HepG2 (cell line): ENCODE results near the gene FAM234B. TPM values are rescaled to one million over a fixed set of nuclear protein-coding genes. Genes with fewer than 3 reads are reported as not detected.

Source experiments
- ATAC-seq: fragments of 200-7000 bp; cut with Tn5 transposase; 3 replicates; pipeline ENCODE4 v1.9.1; 2020; ENCODE audit warnings: mild to moderate bottlenecking, moderate library complexity
- BruUV-seq: library from RNA; stranded (reverse); fragments of 400-500 nt; replicated peaks from 2 replicates; lab custom pipeline; 2021; lab: Mats Ljungman, UMichigan
- CTCF ChIA-PET: fragments of 300-600 bp; formaldehyde crosslinking; extraction: SDS; loops from one replicate; lab custom pipeline; 2021; ENCODE audit warnings: low total read pairs, inconsistent platforms, low intra/inter-chr PET ratio; lab: Yijun Ruan, JAX
- POLR2A ChIA-PET: fragments of 350-600 bp; sonication (Branson Sonifier 250); formaldehyde crosslinking; loops from one replicate; lab custom pipeline; 2020; ENCODE audit warnings: antibody characterized with exemption, inconsistent platforms; lab: Yijun Ruan, JAX
- DNase-seq: peaks from one replicate; pipeline ENCODE4 v3.0.0-alpha.2; 2015; ENCODE audit warnings: low spot score
- FAIRE-seq: peaks from 3 replicates; lab custom pipeline; 2011; peaks lifted over from hg19 to GRCh38; lab: Jason Lieb, UNC
- H2AFZ ChIP-seq: one replicate; pipeline ENCODE4 v1.6.1; 2011; ENCODE audit warnings: low read length, inconsistent platforms
- H3K27ac ChIP-seq: fragments of 300-600 bp; 3 replicates; pipeline ENCODE4 v1.8.0; 2011; ENCODE audit warnings: mixed run types, mild to moderate bottlenecking, mixed read lengths, low read length, inconsistent platforms; ENCODE audit not compliant: insufficient read depth; ENCODE audit errors: extremely low read length
- H3K27me3 ChIP-seq, 2 experiments: fragments of 200-600 bp in 1 of 2; 2 replicates in 1 of 2; 3 replicates in 1 of 2; pipeline versions ENCODE4 v1.6.0 to v1.8.0; 2011; ENCODE audit warnings: low read length in 2 of 2, mild to moderate bottlenecking in 2 of 2, moderate library complexity in 2 of 2, inconsistent platforms in 1 of 2; ENCODE audit not compliant: insufficient read depth in 2 of 2, control insufficient read depth in 1 of 2
- H3K36me3 ChIP-seq, 2 experiments: fragments of 200-600 bp in 1 of 2; replicated peaks in 1 of 2; 2 replicates in 1 of 2; 3 replicates in 1 of 2; pipeline versions ENCODE4 v1.5.1 to v1.8.0; 2011; ENCODE audit warnings: low read length in 2 of 2, inconsistent platforms in 1 of 2; ENCODE audit not compliant: insufficient read depth in 2 of 2, control insufficient read depth in 1 of 2
- H3K4me1 ChIP-seq: 2 replicates; pipeline ENCODE4 v1.5.1; 2012; ENCODE audit warnings: low read length, inconsistent platforms; ENCODE audit not compliant: insufficient read depth
- H3K4me2 ChIP-seq: 2 replicates; pipeline ENCODE4 v1.6.0; 2011; ENCODE audit warnings: low read depth, low read length, inconsistent platforms
- H3K4me3 ChIP-seq, 3 experiments: fragments of 200-600 bp in 1 of 3; sonication (generic), shearing (Covaris generic) in 1 of 3; replicated peaks in 1 of 3; 2 replicates each; pipeline ENCODE4 v1.5.1; 2011 to 2016; ENCODE audit warnings: low read length in 3 of 3, inconsistent platforms in 2 of 3, low read depth in 2 of 3, mild to moderate bottlenecking in 2 of 3, control low read depth in 1 of 3, mixed read lengths in 1 of 3; ENCODE audit not compliant: insufficient read depth in 1 of 3
- H3K79me2 ChIP-seq: one replicate; pipeline ENCODE4 v1.6.1; 2011; ENCODE audit warnings: low read length, inconsistent platforms; ENCODE audit not compliant: insufficient read depth
- H3K9ac ChIP-seq: 2 replicates; pipeline ENCODE4 v1.6.0; 2011; ENCODE audit warnings: mild to moderate bottlenecking, low read depth, low read length, inconsistent platforms; ENCODE audit not compliant: insufficient read depth
- H3K9me3 ChIP-seq: 2 replicates; pipeline ENCODE4 v1.5.1; 2012; ENCODE audit warnings: mild to moderate bottlenecking, low read length
- H4K20me1 ChIP-seq: 2 replicates; pipeline ENCODE4 v1.6.0; 2011; ENCODE audit warnings: inconsistent platforms, mild to moderate bottlenecking, low read length, moderate library complexity; ENCODE audit not compliant: insufficient read depth
- EHMT2 ChIP-seq: fragments of 200-600 bp; sonication (generic); IDR thresholded peaks from 2 replicates; pipeline ENCODE4 v1.7.0; 2017; ENCODE audit warnings: antibody characterized with exemption, low read depth, low read length, borderline replicate concordance
- HNRNPH1 ChIP-seq: fragments of 200-400 bp; formaldehyde crosslinking; optimal IDR thresholded peaks from 2 replicates; pipeline ENCODE3; 2017; ENCODE audit warnings: mild to moderate bottlenecking, low read depth, low read length
- MED13 ChIP-seq: sonication (generic); formaldehyde crosslinking; IDR thresholded peaks from 2 replicates; pipeline ENCODE4 v1.5.0; 2020; ENCODE audit warnings: missing genetic modification reagents
- NBN ChIP-seq: fragments of 450-650 bp; conservative IDR thresholded peaks from 2 replicates; pipeline ENCODE4 v1.6.1; 2017
- NR2F1 ChIP-seq, 2 experiments: fragments of 450-650 bp in 1 of 2; formaldehyde crosslinking in 1 of 2; IDR thresholded peaks; 2 replicates each; pipeline versions ENCODE4 v1.5.0 to v1.6.1; 2016 to 2020; ENCODE audit warnings: mild to moderate bottlenecking in 1 of 2, missing compliant biosample characterization in 1 of 2, missing genetic modification reagents in 1 of 2, moderate library complexity in 1 of 2
- PAF1 ChIP-seq: IDR thresholded peaks from 2 replicates; pipeline ENCODE4 v1.6.1; 2016; ENCODE audit warnings: missing genetic modification reagents, missing compliant biosample characterization
- TAF15 ChIP-seq: fragments of 200-400 bp; formaldehyde crosslinking; IDR thresholded peaks from one replicate; pipeline ENCODE4 v1.6.1; 2018; ENCODE audit warnings: mild to moderate bottlenecking, low read depth, low read length; ENCODE audit not compliant: poor library complexity, severe bottlenecking
- THAP8 ChIP-seq: sonication (generic); formaldehyde crosslinking; IDR thresholded peaks from 2 replicates; pipeline ENCODE4 v1.5.1; 2020; ENCODE audit warnings: missing genetic modification reagents, mild to moderate bottlenecking, borderline replicate concordance
- TSC22D2 ChIP-seq: sonication (generic); formaldehyde crosslinking; IDR thresholded peaks from 2 replicates; pipeline ENCODE4 v1.5.1; 2020; ENCODE audit warnings: missing genetic modification reagents, mild to moderate bottlenecking, borderline replicate concordance
- ZNF326 ChIP-seq: sonication (generic); formaldehyde crosslinking; IDR thresholded peaks from 2 replicates; pipeline ENCODE4 v1.4.0; 2020; ENCODE audit warnings: missing genetic modification reagents, borderline replicate concordance
- ZSCAN25 ChIP-seq: sonication (generic); formaldehyde crosslinking; IDR thresholded peaks from 2 replicates; pipeline ENCODE4 v1.8.0; 2022; ENCODE audit warnings: mild to moderate bottlenecking, missing genetic modification reagents
- WGBS: methylation state at CpG from one replicate; pipeline ENCODE4 v1.1.6; 2017; ENCODE audit warnings: low lambda C conversion rate; 5-methylcytosine and 5-hydroxymethylcytosine counted together
- in situ Hi-C: cut with HindIII; loops from 2 replicates; pipeline ENCODE4 v1.10.0; 2017; ENCODE audit warnings: low pct_unique_long_range_greater_than_20kb; ENCODE audit not compliant: extremely low pct_ligation_motif_present
- intact Hi-C: fragments of 100-400 bp; cut with micrococcal nuclease; formaldehyde crosslinking; loops from one replicate; pipeline ENCODE4 v1.10.0; 2022; ENCODE audit not compliant: unreplicated experiment
- polyA plus RNA-seq, 8 experiments: library from polyadenylated mRNA; depleted of rRNA in 3 of 8; stranded (reverse) in 7 of 8; unstranded in 1 of 8; fragments of >200 nt; fragmentation: Illumina TruSeq in 4 of 8; extraction: Trizol in 4 of 8; gene quantifications; 2 replicates each; pipeline versions ENCODE4 v1.2.1 to v1.2.3, GENCODE V29; 2011 to 2016; ENCODE audit warnings: low read depth in 4 of 8, missing spikeins in 1 of 8, mixed read lengths in 1 of 8; ENCODE audit not compliant: insufficient read depth in 1 of 8
- total RNA-seq, 5 experiments: library from RNA; depleted of rRNA; stranded (reverse); fragments of >200 nt; fragmentation: Illumina TruSeq; extraction: Trizol; gene quantifications; 2 replicates each; pipeline ENCODE4 v1.2.3, GENCODE V29; 2016; ENCODE audit warnings: low read depth in 1 of 5
- TF ChIP-seq, protein P1 (sequence below): sonication (generic); formaldehyde crosslinking; IDR thresholded peaks from 2 replicates; pipeline ENCODE4 v1.8.0; 2022; ENCODE audit warnings: mild to moderate bottlenecking, missing genetic modification reagents
- TF ChIP-seq, protein P2 (sequence below): sonication (generic); formaldehyde crosslinking; IDR thresholded peaks from 2 replicates; pipeline ENCODE4 v1.4.0; 2020; ENCODE audit warnings: missing genetic modification reagents, borderline replicate concordance
- TF ChIP-seq, protein P3 (sequence below): sonication (generic); formaldehyde crosslinking; IDR thresholded peaks from 2 replicates; pipeline ENCODE4 v1.4.0; 2020; ENCODE audit warnings: missing genetic modification reagents
- TF ChIP-seq, protein P4 (sequence below): sonication (generic); formaldehyde crosslinking; IDR thresholded peaks from 2 replicates; pipeline ENCODE4 v1.8.1; 2022; ENCODE audit warnings: low read depth, mild to moderate bottlenecking, missing genetic modification reagents

Gene FAM234B
- total and polyA plus RNA-seq, 2 of the 13 experiments (the other 11 are each of a cell fraction or from before 2014, with no cell fraction given): 7.8 to 13.8 TPM

- intact Hi-C loops: no loop called here
- H3K79me2 ChIP-seq: no peaks in the 10 kb centered on the region
- H3K9me3 ChIP-seq: no peaks in the 10 kb centered on the region
- WGBS: 13% methylated on average over 4 of the region's 4 CpGs
- TF ChIP-seq NBN (no peak), EHMT2 (no peak), PAF1 (CRISPR knock-in tag) (no peak), THAP8 (no peak), MED13 (CRISPR knock-in tag) (no peak), HNRNPH1 (no peak), TSC22D2 (CRISPR knock-in tag) (no peak), NR2F1 (CRISPR knock-in tag; IDR thresholded peaks at IDR 0.05) (no peak), ZNF326 (CRISPR knock-in tag) (no peak), ZSCAN25 (no peak), TAF15 (no peak)
- TF ChIP-seq, protein P1, sequence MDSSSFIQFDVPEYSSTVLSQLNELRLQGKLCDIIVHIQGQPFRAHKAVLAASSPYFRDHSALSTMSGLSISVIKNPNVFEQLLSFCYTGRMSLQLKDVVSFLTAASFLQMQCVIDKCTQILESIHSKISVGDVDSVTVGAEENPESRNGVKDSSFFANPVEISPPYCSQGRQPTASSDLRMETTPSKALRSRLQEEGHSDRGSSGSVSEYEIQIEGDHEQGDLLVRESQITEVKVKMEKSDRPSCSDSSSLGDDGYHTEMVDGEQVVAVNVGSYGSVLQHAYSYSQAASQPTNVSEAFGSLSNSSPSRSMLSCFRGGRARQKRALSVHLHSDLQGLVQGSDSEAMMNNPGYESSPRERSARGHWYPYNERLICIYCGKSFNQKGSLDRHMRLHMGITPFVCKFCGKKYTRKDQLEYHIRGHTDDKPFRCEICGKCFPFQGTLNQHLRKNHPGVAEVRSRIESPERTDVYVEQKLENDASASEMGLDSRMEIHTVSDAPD (CRISPR knock-in tag): no peak
- TF ChIP-seq, protein P2, sequence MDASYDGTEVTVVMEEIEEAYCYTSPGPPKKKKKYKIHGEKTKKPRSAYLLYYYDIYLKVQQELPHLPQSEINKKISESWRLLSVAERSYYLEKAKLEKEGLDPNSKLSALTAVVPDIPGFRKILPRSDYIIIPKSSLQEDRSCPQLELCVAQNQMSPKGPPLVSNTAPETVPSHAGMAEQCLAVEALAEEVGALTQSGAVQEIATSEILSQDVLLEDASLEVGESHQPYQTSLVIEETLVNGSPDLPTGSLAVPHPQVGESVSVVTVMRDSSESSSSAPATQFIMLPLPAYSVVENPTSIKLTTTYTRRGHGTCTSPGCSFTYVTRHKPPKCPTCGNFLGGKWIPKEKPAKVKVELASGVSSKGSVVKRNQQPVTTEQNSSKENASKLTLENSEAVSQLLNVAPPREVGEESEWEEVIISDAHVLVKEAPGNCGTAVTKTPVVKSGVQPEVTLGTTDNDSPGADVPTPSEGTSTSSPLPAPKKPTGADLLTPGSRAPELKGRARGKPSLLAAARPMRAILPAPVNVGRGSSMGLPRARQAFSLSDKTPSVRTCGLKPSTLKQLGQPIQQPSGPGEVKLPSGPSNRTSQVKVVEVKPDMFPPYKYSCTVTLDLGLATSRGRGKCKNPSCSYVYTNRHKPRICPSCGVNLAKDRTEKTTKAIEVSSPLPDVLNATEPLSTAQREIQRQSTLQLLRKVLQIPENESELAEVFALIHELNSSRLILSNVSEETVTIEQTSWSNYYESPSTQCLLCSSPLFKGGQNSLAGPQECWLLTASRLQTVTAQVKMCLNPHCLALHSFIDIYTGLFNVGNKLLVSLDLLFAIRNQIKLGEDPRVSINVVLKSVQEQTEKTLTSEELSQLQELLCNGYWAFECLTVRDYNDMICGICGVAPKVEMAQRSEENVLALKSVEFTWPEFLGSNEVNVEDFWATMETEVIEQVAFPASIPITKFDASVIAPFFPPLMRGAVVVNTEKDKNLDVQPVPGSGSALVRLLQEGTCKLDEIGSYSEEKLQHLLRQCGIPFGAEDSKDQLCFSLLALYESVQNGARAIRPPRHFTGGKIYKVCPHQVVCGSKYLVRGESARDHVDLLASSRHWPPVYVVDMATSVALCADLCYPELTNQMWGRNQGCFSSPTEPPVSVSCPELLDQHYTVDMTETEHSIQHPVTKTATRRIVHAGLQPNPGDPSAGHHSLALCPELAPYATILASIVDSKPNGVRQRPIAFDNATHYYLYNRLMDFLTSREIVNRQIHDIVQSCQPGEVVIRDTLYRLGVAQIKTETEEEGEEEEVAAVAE (CRISPR knock-in tag): no peak
- TF ChIP-seq, protein P3, sequence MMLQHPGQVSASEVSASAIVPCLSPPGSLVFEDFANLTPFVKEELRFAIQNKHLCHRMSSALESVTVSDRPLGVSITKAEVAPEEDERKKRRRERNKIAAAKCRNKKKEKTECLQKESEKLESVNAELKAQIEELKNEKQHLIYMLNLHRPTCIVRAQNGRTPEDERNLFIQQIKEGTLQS: no peak
- TF ChIP-seq, protein P4, sequence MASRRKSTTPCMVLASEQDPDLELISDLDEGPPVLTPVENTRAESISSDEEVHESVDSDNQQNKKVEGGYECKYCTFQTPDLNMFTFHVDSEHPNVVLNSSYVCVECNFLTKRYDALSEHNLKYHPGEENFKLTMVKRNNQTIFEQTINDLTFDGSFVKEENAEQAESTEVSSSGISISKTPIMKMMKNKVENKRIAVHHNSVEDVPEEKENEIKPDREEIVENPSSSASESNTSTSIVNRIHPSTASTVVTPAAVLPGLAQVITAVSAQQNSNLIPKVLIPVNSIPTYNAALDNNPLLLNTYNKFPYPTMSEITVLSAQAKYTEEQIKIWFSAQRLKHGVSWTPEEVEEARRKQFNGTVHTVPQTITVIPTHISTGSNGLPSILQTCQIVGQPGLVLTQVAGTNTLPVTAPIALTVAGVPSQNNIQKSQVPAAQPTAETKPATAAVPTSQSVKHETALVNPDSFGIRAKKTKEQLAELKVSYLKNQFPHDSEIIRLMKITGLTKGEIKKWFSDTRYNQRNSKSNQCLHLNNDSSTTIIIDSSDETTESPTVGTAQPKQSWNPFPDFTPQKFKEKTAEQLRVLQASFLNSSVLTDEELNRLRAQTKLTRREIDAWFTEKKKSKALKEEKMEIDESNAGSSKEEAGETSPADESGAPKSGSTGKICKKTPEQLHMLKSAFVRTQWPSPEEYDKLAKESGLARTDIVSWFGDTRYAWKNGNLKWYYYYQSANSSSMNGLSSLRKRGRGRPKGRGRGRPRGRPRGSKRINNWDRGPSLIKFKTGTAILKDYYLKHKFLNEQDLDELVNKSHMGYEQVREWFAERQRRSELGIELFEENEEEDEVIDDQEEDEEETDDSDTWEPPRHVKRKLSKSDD (CRISPR knock-in tag): no peak
- TF ChIP-seq, all 625 proteins: peak for 0
- in situ Hi-C loops: no loop called here
- FAIRE-seq: no peak
- Histone ChIP-seq H3K4me3 (no peak overlapping the region), H2AFZ (no peak overlapping the region), H3K27me3 (peaks cover 2 to 44% of the 10 kb centered on the region in 2 experiments; a peak in 4 of 5 replicates), H4K20me1 (no peaks in the 10 kb centered on the region), H3K27ac (no peak overlapping the region), H3K4me1 (no peaks in the 10 kb centered on the region), H3K9ac (no peak overlapping the region), H3K36me3 (no peaks in the 10 kb centered on the region), H3K4me2 (no peak overlapping the region)
- CTCF ChIA-PET: no interaction called here
- ATAC-seq: no peak
- DNase-seq: no peak
- BruUV-seq: no TSS peak
- POLR2A ChIA-PET: no interaction called here
Measured at GRCh38 chr12:13088496-13088895, 44.3 kb downstream of the FAM234B start.
